ENCODE measurements around the gene APOL4. TPM values are rescaled to one million over a fixed set of nuclear protein-coding genes. Genes with fewer than 3 reads are reported as not detected.
"Not testable (repeated sequence)": the region's sequence is repeated elsewhere in the genome, so short reads cannot be mapped to it uniquely, and the experiment has no call there.

APOL4 gene
- total RNA-seq, 1 donor from 2014 or later, result not detected

- no peak for DNase-seq (ENCODE audit: low read depth)
- no peak for TF ChIP-seq CTCF (conservative IDR thresholded peaks at IDR 0.05; ENCODE audit: low read depth, low read length)
- peak overlapping the region; percentile 81 for H3K4me3 ChIP-seq (ENCODE audit: low read depth, low read length)
Observed at GRCh38 chr22:36236388-36237319, 35.0 kb upstream of the APOL4 start.

- DNase-seq (ENCODE audit: low read depth), result no peak
- no peak for TF ChIP-seq CTCF (conservative IDR thresholded peaks at IDR 0.05; ENCODE audit: low read depth, low read length)
- no peak overlapping the region for H3K4me3 ChIP-seq (ENCODE audit: low read depth, low read length)
Observed at GRCh38 chr22:36235585-36235984, 34.0 kb upstream of the APOL4 start.

- DNase-seq (ENCODE audit: low read depth), result no peak
- no peak overlapping the region for H3K4me3 ChIP-seq (ENCODE audit: low read depth, low read length)
- no peak for TF ChIP-seq CTCF (conservative IDR thresholded peaks at IDR 0.05; ENCODE audit: low read depth, low read length)
Observed at GRCh38 chr22:36234919-36235318, 33.3 kb upstream of the APOL4 start.

- H3K4me3 ChIP-seq (ENCODE audit: low read depth, low read length), result no peak overlapping the region
- TF ChIP-seq CTCF (conservative IDR thresholded peaks at IDR 0.05; ENCODE audit: low read depth, low read length), result no peak
- no peak for DNase-seq (ENCODE audit: low read depth)
Observed at GRCh38 chr22:36234213-36234612, 32.6 kb upstream of the APOL4 start.

- H3K4me3 ChIP-seq (ENCODE audit: low read depth, low read length), result no peak overlapping the region
- DNase-seq (ENCODE audit: low read depth), result no peak
- no peak for TF ChIP-seq CTCF (conservative IDR thresholded peaks at IDR 0.05; ENCODE audit: low read depth, low read length)
Observed at GRCh38 chr22:36233796-36234195, 32.2 kb upstream of the APOL4 start.

- TF ChIP-seq CTCF (conservative IDR thresholded peaks at IDR 0.05; ENCODE audit: low read depth, low read length), result no peak
- no peak for DNase-seq (ENCODE audit: low read depth)
- no peak overlapping the region for H3K4me3 ChIP-seq (ENCODE audit: low read depth, low read length)
Observed at GRCh38 chr22:36232715-36233401, 31.2 kb upstream of the APOL4 start.

- DNase-seq (ENCODE audit: low read depth); H3K4me3 ChIP-seq (ENCODE audit: low read depth, low read length): not testable (repeated sequence)
Observed at GRCh38 chr22:36231051-36231450, 29.4 kb upstream of the APOL4 start.

GRCh38 chr22:36229649-36230048, 28.0 kb upstream of the APOL4 start:
- not testable (repeated sequence) for DNase-seq (ENCODE audit: low read depth); H3K4me3 ChIP-seq (ENCODE audit: low read depth, low read length)
